Testis (tissue), 3 donors: ENCODE results near the gene HMX2. TPM values are rescaled to one million over a fixed set of nuclear protein-coding genes. Genes with fewer than 3 reads are reported as not detected.

Experiments
- DNase-seq: peaks from one replicate; pipeline ENCODE4 v3.0.0-alpha.2; 2019
- H3K27ac ChIP-seq, 2 donors: fragments of 200-600 bp; sonication (generic); one replicate each; pipeline ENCODE4 v1.5.1; 2019
- H3K27me3 ChIP-seq: fragments of 200-600 bp; sonication (generic); one replicate; pipeline ENCODE4 v1.5.1; 2019
- H3K36me3 ChIP-seq: fragments of 200-600 bp; sonication (generic); one replicate; pipeline ENCODE4 v1.5.1; 2017; ENCODE audit warnings: low read depth; ENCODE audit errors: missing control alignments
- H3K4me1 ChIP-seq: fragments of 200-600 bp; sonication (generic); one replicate; pipeline ENCODE4 v1.5.1; 2019
- H3K4me3 ChIP-seq, 2 donors: fragments of 200-600 bp; sonication (generic); one replicate each; pipeline ENCODE4 v1.5.1; 2017 to 2019
- H3K9me3 ChIP-seq: fragments of 200-600 bp; sonication (generic); one replicate; pipeline ENCODE4 v1.5.1; 2017
- CTCF ChIP-seq, 3 experiments: fragments of 450-650 bp in 2 of 3; fragments of 200-600 bp in 1 of 3; sonication (generic) in 1 of 3; IDR thresholded peaks; one replicate each; pipeline ENCODE4 v1.5.1; 2016 to 2019; ENCODE audit warnings: antibody characterized with exemption in 3 of 3, mild to moderate bottlenecking in 2 of 3, moderate library complexity in 1 of 3
- POLR2A ChIP-seq: fragments of 450-650 bp; IDR thresholded peaks from one replicate; pipeline ENCODE4 v1.6.1; 2017; ENCODE audit warnings: antibody characterized with exemption, mild to moderate bottlenecking, moderate library complexity
- WGBS, 2 donors: methylation state at CpG; one replicate each; pipeline ENCODE4 v1.1.5; 2018; 5-methylcytosine and 5-hydroxymethylcytosine counted together
- intact Hi-C: fragments of 100-400 bp; cut with DNase I; formaldehyde crosslinking; loops from one replicate; pipeline ENCODE4 v1.15.1; 2023; ENCODE audit warnings: low total_unique reads
- polyA plus RNA-seq: library from polyadenylated mRNA; stranded (reverse); fragments of 350-450 nt; fragmentation: Illumina TruSeq; extraction: RNeasy Lipid Tissue Mini Kit (QIAGEN cat#74804); gene quantifications from one replicate; pipeline ENCODE4 v1.2.3, GENCODE V29; 2014; ENCODE audit warnings: low read depth, low replicate concordance; ENCODE audit not compliant: insufficient read depth
- total RNA-seq, 2 donors: library from RNA; depleted of rRNA; stranded (reverse); fragments of >200 nt; gene quantifications; one replicate each; pipeline ENCODE4 v1.2.3, GENCODE V29; 2016

The HMX2 gene
- total and polyA plus RNA-seq, 3 donors from 2014 or later: 0.19 to 0.47 TPM; not detected in 1

GRCh38 chr10:123144697-123145541, 3.0 kb upstream of the HMX2 start:
- DNase-seq: no peak
- Histone ChIP-seq H3K27me3 (peaks cover 12% of the 10 kb centered on the region), H3K4me3 (no peak overlapping the region), H3K4me1 (no peaks in the 10 kb centered on the region), H3K9me3 (no peaks in the 10 kb centered on the region), H3K27ac (no peak overlapping the region), H3K36me3 (no peaks in the 10 kb centered on the region)
- 2 to 4% methylated on average over 28 of the region's 29 CpGs for WGBS, 2 donors
- no peak for TF ChIP-seq CTCF (IDR thresholded peaks at IDR 0.05)
- TF ChIP-seq POLR2A: no peak
- intact Hi-C loops: no loop called here

DNA sequence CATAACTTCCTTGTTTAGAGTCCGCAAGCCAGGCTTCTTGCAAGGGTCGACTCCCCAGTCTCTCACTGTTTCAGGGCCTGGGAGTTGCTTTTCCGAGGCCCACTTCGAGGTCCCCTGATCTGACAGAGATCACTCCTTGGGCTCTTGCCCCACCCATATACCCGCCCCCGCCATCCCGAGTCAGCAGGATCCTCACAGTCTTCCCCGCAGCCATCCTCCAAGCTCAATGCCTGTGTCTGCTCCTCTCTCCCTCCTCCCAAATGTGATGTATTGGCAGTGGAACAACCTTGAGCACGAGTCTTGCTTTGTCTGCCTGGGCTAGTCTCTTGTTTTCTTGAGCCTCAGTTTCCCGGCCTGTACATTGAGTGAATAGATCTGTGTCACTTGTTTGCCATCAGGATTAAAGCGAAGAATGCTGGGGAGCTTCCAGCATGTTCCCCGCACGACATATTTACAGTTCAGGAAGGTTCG, 2.4 kb upstream of the HMX2 start:
- WGBS, 2 donors: 5 to 7% methylated on average over 14 of the region's 14 CpGs
- Histone ChIP-seq H3K9me3 (no peaks in the 10 kb centered on the region), H3K36me3 (no peaks in the 10 kb centered on the region), H3K4me1 (no peaks in the 10 kb centered on the region), H3K27ac (no peak overlapping the region), H3K4me3 (no peak overlapping the region), H3K27me3 (peaks cover 10% of the 10 kb centered on the region)
- intact Hi-C loops: no loop called here
- DNase-seq: no peak
- TF ChIP-seq CTCF (IDR thresholded peaks at IDR 0.05) (no peak), POLR2A (no peak)

DNA sequence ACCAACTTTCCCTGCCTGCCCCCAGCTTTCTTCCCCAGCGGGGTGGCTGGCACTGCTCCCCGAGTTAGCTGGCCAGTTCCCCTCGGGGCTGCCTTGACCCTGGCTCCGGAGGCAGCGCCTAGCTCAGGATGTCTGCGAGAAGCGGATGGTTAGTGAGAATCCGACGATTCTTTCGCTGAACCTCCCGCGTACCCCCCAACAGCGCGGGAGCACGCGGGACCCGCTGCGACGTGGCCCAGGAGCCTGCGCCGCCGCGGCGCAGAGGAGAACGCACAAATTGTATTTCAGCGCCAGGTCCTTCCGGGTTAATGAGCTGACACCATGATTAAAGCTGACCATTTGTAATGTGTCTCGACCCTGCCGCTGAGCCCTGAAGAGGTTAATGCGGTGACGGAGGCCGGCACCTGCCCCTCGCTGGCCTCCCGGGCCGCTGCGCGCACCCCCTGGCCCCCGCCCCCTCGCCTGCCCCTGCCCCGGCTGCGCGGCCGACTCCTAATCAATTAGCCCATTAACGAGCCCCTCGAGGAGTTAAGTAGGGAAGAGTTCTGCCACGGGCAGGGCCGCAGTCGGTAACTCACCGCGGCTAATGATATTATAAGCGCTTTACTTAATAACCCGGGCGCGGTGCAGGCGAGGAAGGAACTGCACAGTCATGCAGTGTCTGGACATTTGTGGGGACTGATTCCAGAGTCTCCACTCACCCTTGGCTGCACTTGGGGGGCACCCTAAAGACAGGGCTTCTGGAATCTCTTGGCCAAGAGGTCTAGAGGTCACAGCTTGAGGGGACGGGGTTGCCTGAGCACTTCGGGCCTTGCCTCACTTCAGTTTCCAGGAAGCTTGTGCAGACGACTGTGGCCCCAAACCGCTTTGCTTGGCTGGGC, 1.7 kb upstream of the HMX2 start:
- peaks cover 10% of the 10 kb centered on the region for H3K27me3 ChIP-seq
- peaks cover 6% of the 10 kb centered on the region for H3K4me1 ChIP-seq

More for the DNA sequence above, 1.7 kb upstream of the HMX2 start:
- Histone ChIP-seq H3K9me3 (no peaks in the 10 kb centered on the region), H3K27ac (no peak overlapping the region), H3K4me3 (no peak overlapping the region), H3K36me3 (no peaks in the 10 kb centered on the region)
- no peak for DNase-seq
- intact Hi-C loops: no loop called here
- WGBS, 2 donors: 2 to 3% methylated on average over 29 to 56 of the region's 59 CpGs
- no peak for TF ChIP-seq CTCF (IDR thresholded peaks at IDR 0.05)
- no peak for TF ChIP-seq POLR2A
